Measurements from ENCODE around the gene PPT2.
"Not testable (repeated sequence)": the region's sequence is repeated elsewhere in the genome, so short reads cannot be mapped to it uniquely, and the experiment has no call there.

PPT2 gene

GRCh38 chr6:32133786-32134185, 20.2 kb upstream of the PPT2 start:
- Histone ChIP-seq H3K27me3 (no peaks in the 10 kb centered on the region), H3K27ac (no peak overlapping the region), H3K9me3 (no peaks in the 10 kb centered on the region), H3K4me1 (peaks cover 0 to 17% (median 11%) of the 10 kb centered on the region in 4 donors), H3K36me3 (no peaks in the 10 kb centered on the region), H3K4me3 (no peak overlapping the region)
- intact Hi-C loops (cut with DNase I; ENCODE audit: low total_unique reads): no loop called here
- no peak for DNase-seq
- TF ChIP-seq, protein P1, sequence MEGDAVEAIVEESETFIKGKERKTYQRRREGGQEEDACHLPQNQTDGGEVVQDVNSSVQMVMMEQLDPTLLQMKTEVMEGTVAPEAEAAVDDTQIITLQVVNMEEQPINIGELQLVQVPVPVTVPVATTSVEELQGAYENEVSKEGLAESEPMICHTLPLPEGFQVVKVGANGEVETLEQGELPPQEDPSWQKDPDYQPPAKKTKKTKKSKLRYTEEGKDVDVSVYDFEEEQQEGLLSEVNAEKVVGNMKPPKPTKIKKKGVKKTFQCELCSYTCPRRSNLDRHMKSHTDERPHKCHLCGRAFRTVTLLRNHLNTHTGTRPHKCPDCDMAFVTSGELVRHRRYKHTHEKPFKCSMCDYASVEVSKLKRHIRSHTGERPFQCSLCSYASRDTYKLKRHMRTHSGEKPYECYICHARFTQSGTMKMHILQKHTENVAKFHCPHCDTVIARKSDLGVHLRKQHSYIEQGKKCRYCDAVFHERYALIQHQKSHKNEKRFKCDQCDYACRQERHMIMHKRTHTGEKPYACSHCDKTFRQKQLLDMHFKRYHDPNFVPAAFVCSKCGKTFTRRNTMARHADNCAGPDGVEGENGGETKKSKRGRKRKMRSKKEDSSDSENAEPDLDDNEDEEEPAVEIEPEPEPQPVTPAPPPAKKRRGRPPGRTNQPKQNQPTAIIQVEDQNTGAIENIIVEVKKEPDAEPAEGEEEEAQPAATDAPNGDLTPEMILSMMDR (IDR thresholded peaks at IDR 0.05): no peak

GRCh38 chr6:32137454-32137853, 16.5 kb upstream of the PPT2 start:
- Histone ChIP-seq H3K36me3 (no peaks in the 10 kb centered on the region), H3K9me3 (no peaks in the 10 kb centered on the region), H3K4me1 (no peaks in the 10 kb centered on the region), H3K4me3 (no peak overlapping the region), H3K27me3 (no peaks in the 10 kb centered on the region), H3K27ac (no peak overlapping the region)
- intact Hi-C loops (cut with DNase I; ENCODE audit: low total_unique reads): no loop called here
- no peak for DNase-seq
- TF ChIP-seq, protein P1 (IDR thresholded peaks at IDR 0.05): no peak

DNA sequence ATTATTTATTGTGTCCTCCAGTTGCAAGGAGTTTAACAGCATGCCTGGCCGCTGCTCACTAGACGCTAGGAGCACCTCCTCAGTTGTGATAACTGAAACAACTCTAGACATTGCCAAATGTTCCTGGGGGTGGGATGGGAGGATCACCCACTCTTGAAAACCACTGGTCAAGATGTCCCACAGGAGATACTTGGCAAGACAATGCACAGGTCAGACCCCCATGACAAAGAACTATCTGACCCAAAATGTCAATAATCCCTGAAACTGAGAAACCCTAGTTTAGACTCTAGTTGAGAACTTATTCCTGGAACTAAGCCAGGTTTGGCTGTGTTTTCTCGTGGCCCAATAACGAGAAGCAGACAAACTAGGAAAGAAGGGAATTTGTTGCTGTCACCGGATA, 14.4 kb upstream of the PPT2 start:
- Histone ChIP-seq H3K27me3 (no peaks in the 10 kb centered on the region), H3K27ac (no peak overlapping the region), H3K4me3 (no peak overlapping the region), H3K36me3 (no peaks in the 10 kb centered on the region), H3K4me1 (no peaks in the 10 kb centered on the region), H3K9me3 (no peaks in the 10 kb centered on the region)
- TF ChIP-seq, protein P1 (IDR thresholded peaks at IDR 0.05): no peak
- intact Hi-C loops (cut with DNase I; ENCODE audit: low total_unique reads): no loop called here
- no peak for DNase-seq

GRCh38 chr6:32140420-32141046, 13.4 kb upstream of the PPT2 start:
- Histone ChIP-seq H3K4me1 (no peaks in the 10 kb centered on the region), H3K36me3 (no peaks in the 10 kb centered on the region), H3K9me3 (no peaks in the 10 kb centered on the region), H3K27me3 (no peaks in the 10 kb centered on the region), H3K4me3 (no peak overlapping the region), H3K27ac (no peak overlapping the region)
- no peak for DNase-seq
- intact Hi-C loops (cut with DNase I; ENCODE audit: low total_unique reads): no loop called here
- TF ChIP-seq, protein P1 (IDR thresholded peaks at IDR 0.05): no peak

- H3K36me3 ChIP-seq; H3K4me3 ChIP-seq; DNase-seq; H3K27ac ChIP-seq; intact Hi-C loops (cut with DNase I; ENCODE audit: low total_unique reads); H3K4me1 ChIP-seq; H3K9me3 ChIP-seq; H3K27me3 ChIP-seq: not testable (repeated sequence)
Measured at GRCh38 chr6:32144238-32144637, 9.7 kb upstream of the PPT2 start.

DNA sequence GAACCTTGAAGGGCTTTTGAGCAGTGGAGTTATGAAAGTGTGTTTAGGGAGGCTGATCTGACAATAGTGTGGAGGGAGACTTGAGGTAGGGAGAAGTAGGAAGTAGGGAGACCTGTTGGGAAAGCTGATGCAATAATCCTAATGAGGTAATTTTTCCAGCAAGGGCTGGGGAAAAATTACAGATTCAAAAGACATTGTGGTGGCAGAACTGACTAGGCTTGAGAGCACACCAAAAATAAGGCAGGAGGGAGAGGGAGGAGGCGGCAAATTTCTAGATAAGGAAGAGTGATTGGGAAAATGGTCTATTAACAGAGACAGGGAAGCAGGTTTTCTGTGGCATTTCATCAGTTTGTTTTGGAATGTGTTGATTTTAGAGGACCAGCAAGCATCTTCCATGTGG, 7.7 kb upstream of the PPT2 start:
- TF ChIP-seq, protein P1 (IDR thresholded peaks at IDR 0.05): no peak
- Histone ChIP-seq H3K36me3 (peaks cover 4 to 11% (median 11%) of the 10 kb centered on the region in 3 donors), H3K9me3 (no peaks in the 10 kb centered on the region), H3K27me3 (no peaks in the 10 kb centered on the region), H3K4me1 (peaks cover 0 to 15% (median 15%) of the 10 kb centered on the region in 4 donors), H3K4me3 (no peak overlapping the region), H3K27ac (no peak overlapping the region)
- intact Hi-C loops (cut with DNase I; ENCODE audit: low total_unique reads): no loop called here
- no peak for DNase-seq
